K562 (cell line): Measurements from ENCODE around the gene RIPK4. TPM values are rescaled to one million over a fixed set of nuclear protein-coding genes. Genes with fewer than 3 reads are reported as not detected.

ENCODE experiments used
- ATAC-seq: fragments of 200-7000 bp; cut with Tn5 transposase; 3 replicates; pipeline ENCODE4 v1.9.1; 2020; ENCODE audit warnings: moderate library complexity
- BruUV-seq: library from RNA; stranded (reverse); fragments of 400-500 nt; replicated peaks from 2 replicates; lab custom pipeline; 2021; lab: Mats Ljungman, UMichigan
- CTCF ChIA-PET: fragments of 300-600 bp; formaldehyde crosslinking; extraction: SDS; loops from one replicate; lab custom pipeline; 2021; ENCODE audit warnings: low intra/inter-chr PET ratio; lab: Yijun Ruan, JAX
- POLR2A ChIA-PET: fragments of 300-600, 350-650 bp; sonication (Branson Sonifier 250); formaldehyde crosslinking; extraction: SDS; loops from one replicate; lab custom pipeline; 2021; ENCODE audit warnings: antibody characterized with exemption, inconsistent platforms; lab: Yijun Ruan, JAX
- DNase-seq, 4 experiments: peaks; one replicate each; pipeline versions ENCODE4 v3.0.0 to v3.0.0-alpha.2; 2011 to 2018; ENCODE audit warnings: low spot score in 3 of 4, mixed read lengths in 3 of 4; ENCODE audit errors: extremely low read depth in 1 of 4
- FAIRE-seq: peaks from 2 replicates; lab custom pipeline; 2011; peaks lifted over from hg19 to GRCh38; lab: Jason Lieb, UNC
- H2AFZ ChIP-seq: 2 replicates; pipeline ENCODE4 v1.6.0; 2011; ENCODE audit warnings: low read depth, low read length, control low read depth, inconsistent platforms
- H3K27ac ChIP-seq: fragments of 200-600 bp; 3 replicates; pipeline ENCODE4 v1.8.0; 2011; ENCODE audit warnings: low read depth, mild to moderate bottlenecking, control low read depth, inconsistent platforms, low read length, moderate library complexity, mixed read lengths; ENCODE audit errors: extremely low read depth
- H3K27me3 ChIP-seq, 2 experiments: fragments of 300-600 bp in 1 of 2; 2 replicates in 1 of 2; 3 replicates in 1 of 2; pipeline versions ENCODE4 v1.6.0 to v1.8.0; 2011; ENCODE audit warnings: inconsistent platforms in 2 of 2, low read length in 2 of 2, mild to moderate bottlenecking in 1 of 2, mixed read lengths in 1 of 2, moderate library complexity in 1 of 2; ENCODE audit not compliant: control insufficient read depth in 2 of 2, insufficient read depth in 2 of 2
- H3K36me3 ChIP-seq: fragments of 300-600 bp; 3 replicates; pipeline ENCODE4 v1.8.0; 2011; ENCODE audit warnings: mild to moderate bottlenecking, low read length, inconsistent platforms; ENCODE audit not compliant: control insufficient read depth, insufficient read depth
- H3K4me1 ChIP-seq, 2 experiments: fragments of 200-600 bp in 1 of 2; replicated peaks in 1 of 2; 2 replicates in 1 of 2; 3 replicates in 1 of 2; pipeline versions ENCODE4 v1.5.1 to v1.8.0; 2011; ENCODE audit warnings: inconsistent platforms in 2 of 2, low read length in 2 of 2, mild to moderate bottlenecking in 1 of 2, mixed read lengths in 1 of 2, moderate library complexity in 1 of 2; ENCODE audit not compliant: control insufficient read depth in 2 of 2, insufficient read depth in 2 of 2
- H3K4me2 ChIP-seq: 2 replicates; pipeline ENCODE4 v1.6.1; 2011; ENCODE audit warnings: low read length, control low read depth, inconsistent platforms, mixed read lengths; ENCODE audit not compliant: insufficient read depth
- H3K4me3 ChIP-seq: fragments of 200-600 bp; sonication (generic), shearing (Covaris generic); 2 replicates; pipeline ENCODE4 v1.5.1; 2016; ENCODE audit warnings: control low read depth, inconsistent platforms
- H3K79me2 ChIP-seq: fragments of 200-600 bp; 3 replicates; pipeline ENCODE4 v1.8.0; 2011; ENCODE audit warnings: low read length, inconsistent platforms; ENCODE audit not compliant: control insufficient read depth, insufficient read depth
- H3K9ac ChIP-seq, 2 experiments: 2 replicates each; pipeline versions ENCODE4 v1.6.0 to v1.6.1; 2011; ENCODE audit warnings: low read depth in 2 of 2, low read length in 2 of 2, control low read depth in 1 of 2, inconsistent platforms in 1 of 2, mild to moderate bottlenecking in 1 of 2, mixed read lengths in 1 of 2; ENCODE audit not compliant: insufficient read depth in 1 of 2
- H3K9me1 ChIP-seq: one replicate; pipeline ENCODE4 v1.6.0; 2011; ENCODE audit warnings: inconsistent platforms, mild to moderate bottlenecking, low read length, moderate library complexity; ENCODE audit not compliant: control insufficient read depth, insufficient read depth
- H3K9me3 ChIP-seq: replicated peaks from 2 replicates; pipeline ENCODE4 v1.5.1; 2011; ENCODE audit warnings: low read depth, low read length, inconsistent platforms; ENCODE audit not compliant: control insufficient read depth, insufficient read depth
- H4K20me1 ChIP-seq: replicated peaks from 2 replicates; pipeline ENCODE4 v1.6.1; 2011; ENCODE audit warnings: low read length, inconsistent platforms, mixed read lengths; ENCODE audit not compliant: control insufficient read depth, insufficient read depth
- BRF2 ChIP-seq: IDR thresholded peaks from 3 replicates; pipeline ENCODE4 v1.6.1; 2011; ENCODE audit warnings: borderline replicate concordance, mild to moderate bottlenecking; ENCODE audit not compliant: insufficient read length, insufficient read depth
- CCAR2 ChIP-seq: fragments of 200-400 bp; formaldehyde crosslinking; IDR thresholded peaks from 2 replicates; pipeline ENCODE4 v1.6.1; 2017; ENCODE audit warnings: mild to moderate bottlenecking, low read depth, low read length
- ETV1 ChIP-seq: fragments of 450-650 bp; conservative IDR thresholded peaks from 2 replicates; pipeline ENCODE4 v1.6.1; 2016; ENCODE audit warnings: missing genetic modification characterization, control low read depth, low read depth, missing compliant biosample characterization
- MBD1 ChIP-seq: fragments of 250-450 bp; sonication (Bioruptor Pico); IDR thresholded peaks from 2 replicates; pipeline ENCODE4 v1.8.0; 2022; ENCODE audit warnings: inconsistent platforms
- POLR2AphosphoS5 ChIP-seq: IDR thresholded peaks from 2 replicates; pipeline ENCODE4 v1.6.1; 2011; ENCODE audit warnings: mild to moderate bottlenecking, low read depth, low read length, moderate library complexity; ENCODE audit not compliant: control insufficient read depth, insufficient read depth
- RFX1 ChIP-seq: fragments of 450-650 bp; IDR thresholded peaks from 2 replicates; pipeline ENCODE4 v1.6.1; 2016; ENCODE audit warnings: mild to moderate bottlenecking, moderate library complexity
- SMARCA5 ChIP-seq: fragments of 450-650 bp; IDR thresholded peaks from 2 replicates; pipeline ENCODE4 v1.6.1; 2016
- ZKSCAN1 ChIP-seq: fragments of 150-350 bp; IDR thresholded peaks from 2 replicates; pipeline ENCODE4 v1.6.1; 2016; ENCODE audit warnings: low read depth, low read length
- ZNF354B ChIP-seq: fragments of 250-450 bp; sonication (Bioruptor Pico); IDR thresholded peaks from 2 replicates; pipeline ENCODE4 v1.4.0; 2020
- ZNF639 ChIP-seq, 2 experiments: fragments of 200-800 bp in 1 of 2; sonication (Bioruptor generic) in 1 of 2; sonication (generic) in 1 of 2; formaldehyde crosslinking in 1 of 2; IDR thresholded peaks in 1 of 2; conservative IDR thresholded peaks in 1 of 2; 2 replicates each; pipeline versions ENCODE4 v1.5.0 to v1.6.1; 2016 to 2020; ENCODE audit warnings: missing compliant biosample characterization in 1 of 2, missing genetic modification characterization in 1 of 2, missing genetic modification reagents in 1 of 2
- WGBS: fragments of 100-300 bp; shearing (Covaris generic); methylation state at CpG from one replicate; pipeline ENCODE4 v1.1.6; 2016; ENCODE audit warnings: low coverage, mixed read lengths; ENCODE audit not compliant: insufficient coverage; ENCODE audit errors: missing lambda C conversion rate; 5-methylcytosine and 5-hydroxymethylcytosine counted together
- in situ Hi-C: fragments of 300-500 bp; cut with MboI; formaldehyde crosslinking; loops from 4 replicates; pipeline ENCODE4 v1.15.0; 2018; ENCODE audit warnings: inconsistent platforms, mixed read lengths
- intact Hi-C: fragments of 100-400 bp; cut with micrococcal nuclease; formaldehyde crosslinking; loops from 2 replicates; pipeline ENCODE4 v1.14.2; 2022
- polyA plus RNA-seq, 8 experiments: library from polyadenylated mRNA; depleted of rRNA in 4 of 8; stranded (reverse) in 5 of 8; unstranded in 3 of 8; fragments of >200 nt; fragmentation: Nextera tagmentation in 2 of 8; fragmentation: Illumina TruSeq in 1 of 8; extraction: Ambion mirVana in 2 of 8; extraction: Trizol in 1 of 8; gene quantifications; 2 replicates each; pipeline versions ENCODE4 v1.2.1 to v1.2.3, GENCODE V29; 2011 to 2014; ENCODE audit warnings: inconsistent platforms in 1 of 8, missing spikeins in 1 of 8
- total RNA-seq, 7 experiments: library from RNA; depleted of rRNA in 6 of 7; stranded (reverse); fragments of >200 nt in 6 of 7; fragmentation: Illumina TruSeq in 2 of 7; extraction: Trizol in 2 of 7; gene quantifications; 2 replicates each; pipeline versions ENCODE4 v1.2.1 to v1.2.3, GENCODE V29; 2011 to 2021; ENCODE audit warnings: low replicate concordance in 1 of 7

Gene RIPK4
- total and polyA plus RNA-seq, 9 of the 15 experiments (the other 6 are each of a cell fraction or from before 2014, with no cell fraction given) = not detected

GRCh38 chr21:41713495-41714281, 53.2 kb downstream of the RIPK4 start (continued):
- TF ChIP-seq ZNF639 (CRISPR knock-in tag; conservative IDR thresholded peaks at IDR 0.05 in 1 of 2, IDR thresholded peaks at IDR 0.05 in 1 of 2) (no peak), SMARCA5 (no peak), MBD1 (CRISPR knock-in tag) (no peak), ZNF354B (CRISPR knock-in tag) (no peak)

- Histone ChIP-seq H3K36me3 (no peaks in the 10 kb centered on the region), H3K27me3 (peaks cover 54 to 76% of the 10 kb centered on the region in 2 experiments), H3K4me3 (no peak overlapping the region), H3K9ac (no peak overlapping the region), H3K79me2 (no peaks in the 10 kb centered on the region), H4K20me1 (peaks cover 15% of the 10 kb centered on the region), H3K9me1 (no peaks in the 10 kb centered on the region), H3K4me2 (no peak overlapping the region), H3K27ac (no peak overlapping the region), H3K9me3 (no peaks in the 10 kb centered on the region), H2AFZ (no peak overlapping the region), H3K4me1 (peaks cover 0 to 7% of the 10 kb centered on the region in 2 experiments; a peak in 2 of 5 replicates)
- BruUV-seq = no TSS peak
- TF ChIP-seq RFX1 (no peak), ETV1 (no peak), BRF2 (no peak), ZKSCAN1 (no peak), CCAR2 (no peak), POLR2AphosphoS5 (no peak)
- FAIRE-seq = no peak
- in situ Hi-C loops = no loop called here
- intact Hi-C loops = no loop called here
- DNase-seq = no peak
- CTCF ChIA-PET = no interaction called here
- no peak for ATAC-seq
- WGBS = under 1% methylated on average over 9 of the region's 9 CpGs
- POLR2A ChIA-PET = no interaction called here
These were observed 54.1 kb downstream of the RIPK4 start for GRCh38 chr21:41712730-41713129.
